ENCODE data around the gene GGT5. TPM values are rescaled to one million over a fixed set of nuclear protein-coding genes. Genes with fewer than 3 reads are reported as not detected.

The GGT5 gene
- total RNA-seq, 2 donors from 2014 or later = 24.9 to 41.2 TPM

DNA sequence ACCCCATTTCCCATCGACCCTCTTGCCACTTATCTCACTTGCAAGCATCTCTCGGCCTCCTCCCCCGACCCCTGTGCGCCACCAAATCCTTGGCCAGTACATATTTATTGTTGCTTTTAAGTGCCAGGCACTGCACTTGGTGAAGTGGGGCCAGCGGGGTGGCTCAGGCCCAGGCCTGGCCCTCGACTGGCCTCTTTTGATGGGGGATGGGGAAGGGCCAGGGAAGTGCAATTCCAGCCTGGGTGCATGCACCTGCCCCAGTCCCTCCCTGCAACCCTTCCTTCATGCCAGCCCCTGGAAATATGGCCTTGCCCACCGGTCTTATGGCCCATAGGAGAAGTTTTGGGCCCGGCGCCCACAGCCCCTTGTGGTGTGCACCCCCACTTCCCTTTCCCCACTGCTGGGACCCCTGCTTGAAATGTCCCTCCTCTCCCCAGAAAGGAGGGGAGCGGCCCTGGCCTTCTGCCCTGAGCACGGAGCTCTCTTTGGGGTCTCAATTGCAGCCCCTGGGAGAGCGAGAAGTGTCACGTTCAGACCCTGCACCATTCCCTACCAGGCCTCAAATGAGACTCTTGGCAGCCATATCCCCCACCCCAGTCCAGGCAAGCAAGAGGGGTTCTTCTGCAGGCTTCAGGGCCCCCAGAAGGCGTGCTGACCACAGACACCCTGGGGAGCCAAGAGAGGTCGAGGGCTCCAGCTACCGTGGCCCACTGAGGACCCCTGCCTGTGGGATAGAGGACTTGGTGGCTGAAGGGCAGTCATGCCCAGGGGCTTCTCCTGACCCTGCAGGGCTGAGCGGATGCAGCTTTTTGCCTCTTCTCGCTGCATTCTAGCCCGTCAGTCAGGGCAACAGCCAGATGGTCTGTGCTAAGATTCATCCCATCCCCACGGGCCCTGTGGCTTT is 62.6 kb downstream of the GGT5 start:
- Histone ChIP-seq H3K4me1 (peaks cover 4% of the 10 kb centered on the region), H3K27me3 (no peaks in the 10 kb centered on the region), H3K36me3 (replicated peaks in 1 of 2; ENCODE audit: insufficient read depth in 1 of 2, low read depth in 2 of 2) (no peaks in the 10 kb centered on the region), H3K27ac (no peak overlapping the region), H3K9me3 (no peaks in the 10 kb centered on the region), H3K4me3 (no peak overlapping the region)
- intact Hi-C loops (cut with DNase I) = no loop called here
- DNase-seq = no peak
- TF ChIP-seq, protein P1, sequence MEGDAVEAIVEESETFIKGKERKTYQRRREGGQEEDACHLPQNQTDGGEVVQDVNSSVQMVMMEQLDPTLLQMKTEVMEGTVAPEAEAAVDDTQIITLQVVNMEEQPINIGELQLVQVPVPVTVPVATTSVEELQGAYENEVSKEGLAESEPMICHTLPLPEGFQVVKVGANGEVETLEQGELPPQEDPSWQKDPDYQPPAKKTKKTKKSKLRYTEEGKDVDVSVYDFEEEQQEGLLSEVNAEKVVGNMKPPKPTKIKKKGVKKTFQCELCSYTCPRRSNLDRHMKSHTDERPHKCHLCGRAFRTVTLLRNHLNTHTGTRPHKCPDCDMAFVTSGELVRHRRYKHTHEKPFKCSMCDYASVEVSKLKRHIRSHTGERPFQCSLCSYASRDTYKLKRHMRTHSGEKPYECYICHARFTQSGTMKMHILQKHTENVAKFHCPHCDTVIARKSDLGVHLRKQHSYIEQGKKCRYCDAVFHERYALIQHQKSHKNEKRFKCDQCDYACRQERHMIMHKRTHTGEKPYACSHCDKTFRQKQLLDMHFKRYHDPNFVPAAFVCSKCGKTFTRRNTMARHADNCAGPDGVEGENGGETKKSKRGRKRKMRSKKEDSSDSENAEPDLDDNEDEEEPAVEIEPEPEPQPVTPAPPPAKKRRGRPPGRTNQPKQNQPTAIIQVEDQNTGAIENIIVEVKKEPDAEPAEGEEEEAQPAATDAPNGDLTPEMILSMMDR (IDR thresholded peaks at IDR 0.05) = no peak
- no peak for TF ChIP-seq POLR2A (IDR thresholded peaks at IDR 0.05)
- whole genome bisulfite sequencing, 2 donors = 77 to 80% methylated on average over 9 to 20 of the region's 20 CpGs
- no peak for ATAC-seq

DNA sequence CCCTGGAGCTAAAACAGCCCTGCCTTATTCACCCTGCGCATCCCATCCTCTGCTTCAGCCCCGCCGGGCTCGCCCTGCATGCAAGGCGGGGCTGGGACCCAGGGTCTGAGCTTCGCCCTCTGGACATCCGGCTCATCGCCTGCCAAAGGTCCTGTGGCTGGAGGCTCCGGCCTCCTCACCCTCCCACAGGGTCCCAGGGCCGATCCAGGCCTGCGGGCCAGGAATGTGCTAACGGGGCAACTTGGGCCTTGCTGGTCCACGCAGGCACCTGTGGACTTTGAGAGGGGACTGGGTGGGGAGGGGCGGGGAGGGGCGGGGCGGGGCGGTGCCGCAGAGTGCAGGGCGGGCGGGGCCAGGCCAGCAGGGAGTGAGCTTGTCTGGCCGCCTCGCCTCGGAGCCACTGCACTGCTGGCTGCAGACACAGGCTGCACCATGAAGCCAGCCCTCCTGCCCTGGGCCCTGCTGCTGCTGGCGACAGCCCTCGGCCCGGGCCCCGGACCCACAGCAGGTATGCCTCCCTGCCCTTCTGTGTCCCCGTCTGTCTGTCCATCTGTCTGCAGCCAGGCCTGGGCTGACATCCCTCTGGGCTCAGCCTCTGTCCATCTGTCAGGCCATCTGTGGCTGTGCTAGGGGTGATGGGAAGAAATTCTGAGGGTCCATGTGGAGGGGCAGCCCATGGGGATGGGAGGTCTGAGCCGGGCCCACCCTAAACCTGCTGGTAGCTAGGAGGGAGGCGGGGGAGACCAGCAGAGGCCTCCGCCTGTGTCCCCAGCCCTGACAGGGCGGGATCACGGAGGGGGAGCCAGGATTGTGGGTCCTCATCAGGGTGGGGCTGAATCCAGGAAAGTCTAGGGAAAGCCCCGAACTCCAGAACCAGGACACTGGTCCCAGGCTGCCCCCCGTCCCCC is 63.5 kb downstream of the GGT5 start, which contains the start of gene SUSD2:
SUSD2 (plus strand) TSS at position 400 of the 908 bp plus-strand sequence; CDS start at position 433, 33 bp downstream.
- peak; percentile 34 for ATAC-seq
- intact Hi-C loops (cut with DNase I) = no loop called here
- no peaks in the 10 kb centered on the region for H3K9me3 ChIP-seq
- no peak within 1 kb of the TSS for H3K4me3 ChIP-seq
- 59 to 80% methylated on average over 2 to 28 of the region's 35 CpGs for WGBS, 2 donors
- H3K27me3 ChIP-seq = no peaks in the 10 kb centered on the region
- TF ChIP-seq, protein P1 (IDR thresholded peaks at IDR 0.05) = no peak
- TF ChIP-seq POLR2A (IDR thresholded peaks at IDR 0.05) = no peak
- H3K36me3 ChIP-seq (replicated peaks in 1 of 2; ENCODE audit: insufficient read depth in 1 of 2, low read depth in 2 of 2) = no peaks in the 10 kb centered on the region
- peak in 2 of 4 donors; percentile 54 for DNase-seq
- H3K27ac ChIP-seq = no peak within 1 kb of the TSS
- H3K4me1 ChIP-seq = peaks cover 4% of the 10 kb centered on the region

DNA sequence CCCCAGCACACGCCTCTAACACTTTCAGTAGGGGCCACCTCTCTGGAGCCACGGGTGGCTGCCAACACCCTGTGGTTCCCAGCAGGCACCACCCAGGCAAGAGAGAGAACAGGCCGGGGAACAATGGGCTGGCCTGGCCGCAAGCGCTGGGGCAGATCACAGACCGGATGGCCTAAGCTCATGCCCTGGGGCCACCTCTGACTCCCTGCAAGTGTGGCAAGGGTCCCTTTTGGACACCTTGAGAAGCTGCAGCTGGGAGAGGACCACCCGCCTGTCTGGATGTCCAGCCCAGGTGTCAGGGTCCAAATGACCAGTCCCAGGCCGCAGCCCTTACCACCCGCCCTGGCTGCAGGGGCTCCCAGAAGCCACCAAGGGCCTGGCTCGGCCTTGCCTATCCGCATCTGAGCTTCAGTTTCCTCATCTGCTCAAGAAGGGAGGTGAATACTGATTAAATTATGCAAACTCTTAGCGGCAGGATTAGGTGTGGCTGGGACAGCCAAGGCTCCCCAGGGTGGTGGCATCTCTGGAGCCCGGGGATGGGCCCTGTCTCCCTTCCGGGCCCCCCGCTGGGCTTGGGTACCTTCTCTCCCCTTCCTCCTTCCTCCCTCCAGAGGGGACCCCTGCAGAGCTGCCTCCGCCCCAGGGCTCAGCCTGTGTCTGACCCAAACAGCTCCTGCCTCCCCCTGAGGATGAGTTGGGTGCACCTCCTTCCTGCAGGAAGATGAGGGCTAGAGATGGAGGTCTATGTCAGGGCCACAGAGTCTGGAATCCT is 64.4 kb downstream of the GGT5 start:
- peak; percentile 2 for ATAC-seq
- peaks cover 4% of the 10 kb centered on the region for H3K4me1 ChIP-seq
- no peaks in the 10 kb centered on the region for H3K36me3 ChIP-seq (replicated peaks in 1 of 2; ENCODE audit: insufficient read depth in 1 of 2, low read depth in 2 of 2)
- intact Hi-C loops (cut with DNase I) = no loop called here
- 80 to 86% methylated on average over 5 to 16 of the region's 16 CpGs for WGBS, 2 donors
- H3K4me3 ChIP-seq = no peak overlapping the region
- no peaks in the 10 kb centered on the region for H3K27me3 ChIP-seq
- no peak for DNase-seq
- no peaks in the 10 kb centered on the region for H3K9me3 ChIP-seq
- TF ChIP-seq, protein P1 (IDR thresholded peaks at IDR 0.05) = no peak
- TF ChIP-seq POLR2A (IDR thresholded peaks at IDR 0.05) = no peak
- no peak overlapping the region for H3K27ac ChIP-seq

DNA sequence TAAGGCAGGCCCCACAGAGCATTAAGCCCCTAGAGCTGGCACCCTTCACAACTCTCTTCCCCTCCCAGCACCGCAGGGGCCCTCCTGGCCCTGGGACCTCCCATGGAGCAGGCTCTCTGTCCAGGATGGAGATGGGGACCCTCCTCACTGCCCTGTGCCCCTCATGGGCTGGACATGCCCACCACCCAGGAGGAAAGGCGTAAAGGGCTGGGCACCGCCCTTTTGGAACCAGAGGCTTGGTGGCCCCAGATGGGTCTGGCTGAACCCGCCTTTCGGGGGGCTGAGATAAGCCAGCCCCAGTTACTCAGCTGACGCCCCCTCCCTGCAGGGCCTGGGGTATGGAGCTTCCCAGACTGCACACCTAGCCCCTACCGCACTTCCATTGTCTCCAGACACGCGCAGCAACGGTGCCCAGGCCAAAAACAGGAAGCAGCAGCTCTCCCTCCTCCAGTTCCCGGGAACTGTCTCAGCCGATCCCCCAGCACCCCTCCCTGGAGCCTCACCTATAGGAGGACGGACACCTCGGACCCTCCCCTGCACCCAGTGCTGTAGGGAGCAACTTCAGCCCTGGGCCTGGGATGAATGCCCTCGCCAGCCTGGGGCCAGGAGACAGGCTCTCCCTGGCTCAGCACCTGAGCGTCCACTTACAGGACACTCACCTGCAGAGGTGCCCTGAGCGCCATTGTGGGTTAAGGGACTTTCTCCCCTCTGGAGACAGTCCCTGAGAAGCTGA is 65.2 kb downstream of the GGT5 start:
- H3K27me3 ChIP-seq = no peaks in the 10 kb centered on the region
- H3K4me3 ChIP-seq = no peak overlapping the region
- H3K9me3 ChIP-seq = no peaks in the 10 kb centered on the region
- no peak overlapping the region for H3K27ac ChIP-seq
- no peaks in the 10 kb centered on the region for H3K36me3 ChIP-seq (replicated peaks in 1 of 2; ENCODE audit: insufficient read depth in 1 of 2, low read depth in 2 of 2)
- 75 to 76% methylated on average over 8 to 17 of the region's 17 CpGs for WGBS, 2 donors
- TF ChIP-seq, protein P1 (IDR thresholded peaks at IDR 0.05) = no peak
- TF ChIP-seq POLR2A (IDR thresholded peaks at IDR 0.05) = no peak
- ATAC-seq (no peak), DNase-seq (no peak)
- intact Hi-C loops (cut with DNase I) = no loop called here
- peaks cover 4% of the 10 kb centered on the region for H3K4me1 ChIP-seq

Data from body of pancreas (tissue), 4 donors.